Endothelial cell of umbilical vein (primary cell): ENCODE data around the gene CDY2B.
"Not testable (repeated sequence)": the region's sequence is repeated elsewhere in the genome, so short reads cannot be mapped to it uniquely, and the experiment has no call there.

Experiments used
- POLR2A ChIP-seq: IDR thresholded peaks from 2 replicates; pipeline ENCODE4 v1.6.1; 2012; ENCODE audit warnings: low read depth, mild to moderate bottlenecking, control low read depth, low read length
- TF ChIP-seq, protein P1 (sequence below), 2 donors: IDR thresholded peaks; 1 replicate in 1 of 2; 2 replicates in 1 of 2; pipeline ENCODE4 v1.5.1; 2011; ENCODE audit warnings: low read length in 2 of 2, mild to moderate bottlenecking in 2 of 2, moderate library complexity in 2 of 2, control low read depth in 1 of 2, inconsistent platforms in 1 of 2, low read depth in 1 of 2; ENCODE audit not compliant: insufficient read depth in 1 of 2; ENCODE audit errors: extremely low read depth in 1 of 2

DNA sequence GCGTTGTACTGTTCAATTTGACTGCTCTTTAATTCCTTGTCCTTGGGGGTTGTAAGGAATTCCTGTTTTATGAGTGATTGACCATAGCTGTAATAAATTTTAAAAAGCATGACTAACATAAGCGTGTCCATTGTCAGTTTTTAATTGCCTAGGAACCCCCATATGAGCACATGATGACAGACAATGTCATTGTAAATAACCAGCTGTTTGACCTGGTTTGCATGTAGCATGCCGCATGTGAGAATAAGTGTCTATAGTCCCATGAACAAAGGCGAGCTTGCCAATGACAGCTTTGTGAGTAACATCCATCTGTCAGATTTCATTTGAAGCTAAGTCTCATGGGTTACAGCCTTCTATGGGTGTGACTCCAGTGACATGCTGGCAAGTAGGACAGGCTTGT is 30.9 kb downstream of the CDY2B start:
- TF ChIP-seq POLR2A, result not testable (repeated sequence)
- TF ChIP-seq, protein P1, sequence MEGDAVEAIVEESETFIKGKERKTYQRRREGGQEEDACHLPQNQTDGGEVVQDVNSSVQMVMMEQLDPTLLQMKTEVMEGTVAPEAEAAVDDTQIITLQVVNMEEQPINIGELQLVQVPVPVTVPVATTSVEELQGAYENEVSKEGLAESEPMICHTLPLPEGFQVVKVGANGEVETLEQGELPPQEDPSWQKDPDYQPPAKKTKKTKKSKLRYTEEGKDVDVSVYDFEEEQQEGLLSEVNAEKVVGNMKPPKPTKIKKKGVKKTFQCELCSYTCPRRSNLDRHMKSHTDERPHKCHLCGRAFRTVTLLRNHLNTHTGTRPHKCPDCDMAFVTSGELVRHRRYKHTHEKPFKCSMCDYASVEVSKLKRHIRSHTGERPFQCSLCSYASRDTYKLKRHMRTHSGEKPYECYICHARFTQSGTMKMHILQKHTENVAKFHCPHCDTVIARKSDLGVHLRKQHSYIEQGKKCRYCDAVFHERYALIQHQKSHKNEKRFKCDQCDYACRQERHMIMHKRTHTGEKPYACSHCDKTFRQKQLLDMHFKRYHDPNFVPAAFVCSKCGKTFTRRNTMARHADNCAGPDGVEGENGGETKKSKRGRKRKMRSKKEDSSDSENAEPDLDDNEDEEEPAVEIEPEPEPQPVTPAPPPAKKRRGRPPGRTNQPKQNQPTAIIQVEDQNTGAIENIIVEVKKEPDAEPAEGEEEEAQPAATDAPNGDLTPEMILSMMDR (IDR thresholded peaks at IDR 0.05; ENCODE audit: extremely low read depth in 1 of 2, insufficient read depth in 1 of 2, low read depth in 1 of 2, low read length in 2 of 2), result not testable (repeated sequence)
